ENCODE results near the gene BUB1B.
"Not testable (repeated sequence)": the region's sequence is repeated elsewhere in the genome, so short reads cannot be mapped to it uniquely, and the experiment has no call there.

BUB1B gene, protein sequence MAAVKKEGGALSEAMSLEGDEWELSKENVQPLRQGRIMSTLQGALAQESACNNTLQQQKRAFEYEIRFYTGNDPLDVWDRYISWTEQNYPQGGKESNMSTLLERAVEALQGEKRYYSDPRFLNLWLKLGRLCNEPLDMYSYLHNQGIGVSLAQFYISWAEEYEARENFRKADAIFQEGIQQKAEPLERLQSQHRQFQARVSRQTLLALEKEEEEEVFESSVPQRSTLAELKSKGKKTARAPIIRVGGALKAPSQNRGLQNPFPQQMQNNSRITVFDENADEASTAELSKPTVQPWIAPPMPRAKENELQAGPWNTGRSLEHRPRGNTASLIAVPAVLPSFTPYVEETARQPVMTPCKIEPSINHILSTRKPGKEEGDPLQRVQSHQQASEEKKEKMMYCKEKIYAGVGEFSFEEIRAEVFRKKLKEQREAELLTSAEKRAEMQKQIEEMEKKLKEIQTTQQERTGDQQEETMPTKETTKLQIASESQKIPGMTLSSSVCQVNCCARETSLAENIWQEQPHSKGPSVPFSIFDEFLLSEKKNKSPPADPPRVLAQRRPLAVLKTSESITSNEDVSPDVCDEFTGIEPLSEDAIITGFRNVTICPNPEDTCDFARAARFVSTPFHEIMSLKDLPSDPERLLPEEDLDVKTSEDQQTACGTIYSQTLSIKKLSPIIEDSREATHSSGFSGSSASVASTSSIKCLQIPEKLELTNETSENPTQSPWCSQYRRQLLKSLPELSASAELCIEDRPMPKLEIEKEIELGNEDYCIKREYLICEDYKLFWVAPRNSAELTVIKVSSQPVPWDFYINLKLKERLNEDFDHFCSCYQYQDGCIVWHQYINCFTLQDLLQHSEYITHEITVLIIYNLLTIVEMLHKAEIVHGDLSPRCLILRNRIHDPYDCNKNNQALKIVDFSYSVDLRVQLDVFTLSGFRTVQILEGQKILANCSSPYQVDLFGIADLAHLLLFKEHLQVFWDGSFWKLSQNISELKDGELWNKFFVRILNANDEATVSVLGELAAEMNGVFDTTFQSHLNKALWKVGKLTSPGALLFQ

DNA sequence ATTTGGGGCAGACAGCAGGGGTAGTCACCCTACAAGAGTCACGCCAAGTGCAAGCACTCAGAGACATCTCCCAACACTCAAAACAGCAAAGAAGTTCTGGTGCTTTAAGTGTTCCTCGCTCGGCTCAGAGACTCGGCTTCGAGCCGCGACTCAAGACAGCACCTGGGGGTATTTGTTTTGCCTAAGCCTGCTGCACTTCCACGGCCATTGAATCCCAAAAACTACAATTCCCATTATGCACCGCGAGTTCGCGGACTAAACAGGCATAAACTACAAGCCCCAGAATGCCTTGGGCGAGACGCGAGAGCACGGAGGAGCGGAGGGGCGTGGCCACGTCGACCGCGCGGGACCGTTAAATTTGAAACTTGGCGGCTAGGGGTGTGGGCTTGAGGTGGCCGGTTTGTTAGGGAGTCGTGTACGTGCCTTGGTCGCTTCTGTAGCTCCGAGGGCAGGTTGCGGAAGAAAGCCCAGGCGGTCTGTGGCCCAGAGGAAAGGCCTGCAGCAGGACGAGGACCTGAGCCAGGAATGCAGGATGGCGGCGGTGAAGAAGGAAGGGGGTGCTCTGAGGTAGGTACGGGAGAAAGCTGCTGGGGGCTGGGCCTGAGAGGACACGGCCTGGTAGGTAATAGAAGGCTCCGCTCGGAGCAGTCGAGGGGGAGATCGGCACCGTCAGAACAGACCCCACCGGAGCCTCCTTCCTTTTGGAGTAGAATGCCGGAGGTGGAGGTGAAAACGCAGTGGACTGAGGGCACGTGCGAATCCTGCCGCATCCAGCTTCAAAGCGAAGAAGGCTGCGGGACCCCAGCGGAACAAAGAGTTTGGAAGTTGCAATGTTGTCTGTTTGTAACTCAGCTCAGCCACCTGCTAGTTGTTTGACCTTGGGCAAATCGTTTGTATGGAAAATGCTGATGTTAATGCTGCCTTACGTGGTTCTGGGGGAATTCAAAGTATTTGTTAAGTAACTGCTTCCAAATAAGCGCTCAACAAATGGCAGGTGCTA, at the start of gene BUB1B:
Gene BUB1B (plus strand): TSS at position 381 of the 1,000 bp plus-strand sequence. CDS start 152 bp downstream, at position 533.
- DNase-seq: peak; percentile 72

DNA sequence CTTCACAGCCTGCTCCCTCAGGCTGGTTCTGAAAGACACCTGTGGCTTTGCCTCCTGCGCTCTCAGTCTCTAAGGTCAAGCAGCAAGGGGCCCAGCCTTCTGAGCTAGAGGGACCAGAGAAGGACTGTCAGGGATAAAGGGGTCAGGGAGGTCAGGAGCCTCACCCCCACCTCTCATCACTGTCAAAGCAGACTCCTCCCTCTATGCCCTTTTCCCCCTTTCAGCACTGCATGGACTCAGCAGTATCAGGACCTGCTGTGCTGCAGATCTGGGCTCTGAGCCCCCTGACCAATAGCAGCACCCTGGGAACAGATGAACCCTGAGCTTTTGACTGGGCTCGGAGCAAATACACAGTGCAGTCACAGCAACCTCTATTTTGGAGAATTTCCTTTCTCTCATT, 49.0 kb upstream of the BUB1B start:
- DNase-seq: no peak

DNA sequence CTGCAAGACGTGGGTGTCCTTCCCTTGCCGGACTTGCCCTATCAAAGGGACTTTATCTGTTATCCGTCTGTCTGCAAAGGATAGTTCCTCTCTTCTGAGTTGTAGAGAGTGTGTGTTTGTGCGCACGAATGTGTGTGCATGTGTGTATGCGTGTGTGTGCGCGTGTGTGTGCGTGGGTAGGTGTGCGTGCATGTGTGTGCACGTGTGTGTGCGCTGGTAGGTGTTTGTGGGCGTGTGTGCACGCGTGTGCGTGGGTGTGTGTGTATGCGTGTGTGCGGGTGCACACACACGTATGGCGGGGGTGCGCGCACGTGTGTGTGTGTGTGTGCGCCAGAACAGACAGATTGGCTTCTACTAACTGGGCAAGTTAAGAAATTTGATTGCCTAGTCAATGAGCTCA, 48.1 kb upstream of the BUB1B start:
- DNase-seq: no peak

DNA sequence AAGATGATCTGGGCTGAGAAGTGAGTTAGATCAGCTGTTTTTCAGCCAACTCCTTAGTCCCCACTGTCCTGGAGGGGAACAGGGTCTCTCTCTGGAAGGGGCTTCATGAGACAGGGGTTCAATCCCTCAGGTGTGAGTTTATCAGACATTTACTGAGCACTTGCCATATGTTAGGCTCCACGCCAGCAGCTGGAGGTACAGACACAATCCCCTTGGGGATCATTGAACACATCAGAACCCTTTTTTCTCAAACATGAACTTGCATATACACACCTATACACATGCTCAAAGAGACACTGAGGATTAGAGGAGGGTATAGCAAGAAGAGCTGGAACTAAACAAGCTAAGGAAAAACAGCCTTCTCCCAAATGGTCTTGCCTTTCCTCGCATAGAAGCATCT, 46.7 kb upstream of the BUB1B start:
- DNase-seq: no peak

DNA sequence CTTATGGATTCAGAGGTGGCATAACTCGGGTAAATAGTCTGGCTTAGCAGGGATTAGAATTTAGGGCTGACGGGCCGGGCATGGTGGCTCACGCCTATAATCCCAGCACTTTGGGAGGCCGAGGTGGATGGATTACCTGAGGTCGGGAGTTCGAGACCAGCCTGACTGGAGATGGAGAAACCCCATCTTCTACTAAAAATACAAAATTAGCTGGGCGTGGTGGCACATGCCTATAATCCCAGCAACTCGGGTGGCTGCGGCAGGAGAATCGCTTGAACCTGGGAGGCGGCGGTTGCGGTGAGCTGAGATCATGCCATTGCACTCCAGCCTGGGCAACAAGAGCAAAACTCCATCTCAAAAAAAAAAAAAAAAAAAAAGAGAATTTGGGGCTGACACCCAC, 45.8 kb upstream of the BUB1B start:
- not testable (repeated sequence) for DNase-seq

DNA sequence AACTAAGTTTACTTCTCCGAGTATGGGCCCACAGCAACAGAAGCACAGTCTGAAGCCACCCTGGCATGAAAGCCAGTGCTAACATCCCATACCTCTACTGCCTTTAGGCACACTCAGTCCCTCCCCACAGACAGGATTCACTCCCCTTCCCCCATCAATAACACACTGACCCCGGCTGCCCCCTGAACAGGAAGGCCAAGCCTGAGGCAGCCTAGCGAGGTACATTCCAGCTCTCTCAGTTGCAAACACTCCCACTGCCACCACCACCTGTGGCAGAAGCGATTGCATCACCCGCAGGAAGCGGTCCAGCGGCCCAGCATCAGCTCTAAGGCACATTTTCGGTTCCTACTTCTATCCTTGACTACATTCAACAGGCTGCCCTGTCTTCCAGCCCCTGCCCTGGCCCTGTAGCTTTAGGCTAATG, 45.2 kb upstream of the BUB1B start:
- no peak for DNase-seq

DNA sequence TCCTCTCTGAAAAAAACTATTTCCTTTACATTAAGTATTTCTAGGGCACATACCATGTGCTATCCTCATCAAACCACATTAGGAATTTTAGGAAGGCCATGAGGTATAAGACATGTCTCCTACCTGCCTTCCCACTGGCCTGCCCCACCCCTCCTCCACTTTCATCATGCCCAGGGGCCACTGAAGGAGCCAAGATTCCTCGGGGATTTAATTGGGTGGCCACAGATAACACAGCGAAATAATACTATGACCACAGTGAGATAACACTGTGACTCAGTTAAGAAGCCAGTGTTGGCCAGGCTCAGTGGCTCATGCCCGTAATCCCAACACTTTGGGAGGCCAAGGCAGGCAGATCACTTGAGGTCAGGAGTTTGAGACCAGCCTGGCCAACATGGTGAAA, 42.4 kb upstream of the BUB1B start:
- DNase-seq: no peak

DNA sequence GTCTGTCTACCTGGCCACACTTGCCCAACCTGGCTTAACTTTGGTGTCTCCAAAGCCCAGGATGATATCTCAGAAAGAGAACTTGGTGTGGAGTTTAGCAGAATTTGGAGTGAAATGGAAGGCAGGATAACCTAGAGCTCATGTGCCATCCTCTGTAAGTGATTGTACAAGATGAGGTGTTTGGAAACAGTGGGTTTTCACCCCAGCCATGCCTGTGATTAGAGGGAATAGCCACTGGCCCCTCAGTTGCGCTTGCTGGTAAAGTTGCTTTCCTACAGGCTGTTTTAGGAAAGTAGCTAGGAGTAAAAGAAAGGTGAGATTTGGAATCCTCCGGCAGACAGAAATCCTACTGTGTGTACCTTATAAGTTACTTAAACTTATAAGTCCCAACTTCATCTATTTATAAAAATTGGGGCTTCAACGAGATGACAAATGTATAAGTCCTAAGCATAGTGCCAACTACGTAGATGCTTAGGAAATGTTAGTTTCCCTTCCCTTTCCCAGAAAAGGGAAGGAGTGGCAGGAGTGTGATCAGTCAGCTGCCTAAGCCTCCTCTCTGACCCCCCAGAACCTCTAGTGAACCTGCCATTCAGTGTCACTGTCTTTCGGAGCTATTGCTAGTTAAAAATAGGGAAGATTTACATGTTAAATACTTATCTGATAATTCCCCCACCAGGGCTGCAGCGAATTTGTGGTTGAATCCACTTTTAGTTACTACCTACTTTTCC, 38.8 kb upstream of the BUB1B start:
- DNase-seq: no peak

DNA sequence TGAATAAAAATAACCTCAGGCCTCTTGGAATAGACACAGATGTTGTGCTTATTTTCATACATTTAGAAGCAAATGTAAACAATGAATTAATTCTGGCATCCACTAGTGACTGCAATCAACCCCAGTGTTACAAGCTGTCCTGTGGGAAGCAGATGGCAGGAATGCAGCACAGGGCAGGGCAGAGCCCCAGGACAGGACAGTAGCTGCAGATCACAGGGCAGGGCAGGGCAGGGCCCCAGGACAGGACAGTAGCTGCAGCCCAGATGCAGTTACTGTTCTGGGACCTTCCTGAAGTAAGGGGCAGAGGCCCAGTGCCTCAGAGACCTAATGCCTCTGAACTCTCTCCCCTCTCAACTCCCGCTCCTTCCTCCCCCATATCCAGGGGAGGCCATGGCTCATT, 37.9 kb upstream of the BUB1B start:
- not testable (repeated sequence) for DNase-seq

DNA sequence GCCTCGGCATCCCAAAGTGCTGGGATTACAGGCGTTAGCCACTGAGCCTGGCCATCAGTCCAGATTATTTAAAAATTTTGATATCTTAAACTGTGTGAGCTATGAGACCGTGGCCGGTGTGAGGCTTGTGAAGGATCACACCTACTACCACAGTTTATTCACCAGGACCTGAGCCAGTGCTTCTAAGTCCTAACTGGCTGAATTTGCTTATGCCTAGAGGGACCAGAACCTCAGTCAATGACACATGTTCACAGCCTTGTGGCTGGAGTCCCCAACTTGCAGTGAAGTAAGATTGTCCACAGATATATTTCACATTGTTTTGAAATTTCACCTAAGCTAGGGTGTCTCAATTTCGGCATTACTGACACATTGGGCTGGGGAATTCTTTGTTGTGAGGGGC, 37.0 kb upstream of the BUB1B start:
- DNase-seq: not testable (repeated sequence)

DNA sequence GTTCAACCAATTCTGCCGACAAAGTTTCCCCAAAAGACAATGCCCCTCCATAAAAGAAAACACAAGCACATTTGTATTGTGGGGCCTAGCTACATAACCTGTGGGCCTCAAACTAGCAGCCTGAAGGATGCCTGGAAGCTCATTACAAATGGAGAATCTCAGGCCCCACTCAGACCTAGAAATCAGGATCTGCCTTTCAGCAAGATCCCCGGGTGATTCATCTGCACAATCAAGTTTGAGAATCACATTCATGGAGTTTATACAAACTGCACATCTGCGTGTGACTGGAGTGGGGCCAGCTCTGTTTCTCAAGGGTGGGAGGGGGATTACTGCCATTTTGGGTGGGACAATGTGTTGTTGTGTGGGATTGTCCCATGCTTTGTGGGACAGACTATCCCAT, 36.5 kb upstream of the BUB1B start:
- DNase-seq: not testable (repeated sequence)

DNA sequence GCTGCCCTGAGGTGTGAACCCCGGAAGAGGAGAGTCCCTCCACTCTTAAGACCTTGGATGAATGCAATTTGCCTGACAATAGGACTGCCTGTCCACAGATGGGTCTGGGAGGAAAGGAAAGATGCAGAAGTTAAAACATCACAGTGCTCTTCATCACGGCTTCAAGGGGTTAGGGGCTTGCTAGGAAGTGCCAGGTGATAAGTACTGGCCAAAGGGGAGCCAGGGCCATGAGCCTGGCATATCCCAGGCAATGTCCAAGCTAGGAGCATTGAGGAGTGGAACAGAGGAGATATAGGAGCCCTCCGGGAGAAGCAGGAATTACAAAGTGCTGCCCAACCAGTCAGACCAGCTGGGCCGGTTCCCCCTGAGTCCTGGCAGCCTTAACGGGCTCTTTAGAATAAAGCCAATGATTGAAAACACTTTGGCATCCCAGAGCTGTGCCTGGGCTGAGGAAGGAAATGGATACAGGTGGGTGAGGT, 36.0 kb upstream of the BUB1B start:
- DNase-seq: not testable (repeated sequence)

DNA sequence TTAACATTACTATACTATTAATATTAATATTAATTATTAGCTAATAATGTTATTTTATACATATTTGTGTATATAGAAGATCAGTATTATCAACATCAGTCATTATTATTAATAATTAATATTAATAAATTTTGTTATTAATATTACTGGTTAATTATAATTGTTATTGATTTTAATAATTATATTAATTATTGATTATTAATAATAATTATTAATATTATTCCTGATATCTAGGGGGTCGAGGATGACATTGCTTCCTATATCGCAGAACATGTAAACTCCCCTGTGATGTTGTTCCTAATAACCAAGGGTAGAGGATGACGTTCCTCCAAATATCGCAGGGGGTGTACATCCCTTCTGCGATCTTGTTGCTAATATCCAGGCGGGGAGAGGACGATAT, 34.9 kb upstream of the BUB1B start:
- DNase-seq: no peak

DNA sequence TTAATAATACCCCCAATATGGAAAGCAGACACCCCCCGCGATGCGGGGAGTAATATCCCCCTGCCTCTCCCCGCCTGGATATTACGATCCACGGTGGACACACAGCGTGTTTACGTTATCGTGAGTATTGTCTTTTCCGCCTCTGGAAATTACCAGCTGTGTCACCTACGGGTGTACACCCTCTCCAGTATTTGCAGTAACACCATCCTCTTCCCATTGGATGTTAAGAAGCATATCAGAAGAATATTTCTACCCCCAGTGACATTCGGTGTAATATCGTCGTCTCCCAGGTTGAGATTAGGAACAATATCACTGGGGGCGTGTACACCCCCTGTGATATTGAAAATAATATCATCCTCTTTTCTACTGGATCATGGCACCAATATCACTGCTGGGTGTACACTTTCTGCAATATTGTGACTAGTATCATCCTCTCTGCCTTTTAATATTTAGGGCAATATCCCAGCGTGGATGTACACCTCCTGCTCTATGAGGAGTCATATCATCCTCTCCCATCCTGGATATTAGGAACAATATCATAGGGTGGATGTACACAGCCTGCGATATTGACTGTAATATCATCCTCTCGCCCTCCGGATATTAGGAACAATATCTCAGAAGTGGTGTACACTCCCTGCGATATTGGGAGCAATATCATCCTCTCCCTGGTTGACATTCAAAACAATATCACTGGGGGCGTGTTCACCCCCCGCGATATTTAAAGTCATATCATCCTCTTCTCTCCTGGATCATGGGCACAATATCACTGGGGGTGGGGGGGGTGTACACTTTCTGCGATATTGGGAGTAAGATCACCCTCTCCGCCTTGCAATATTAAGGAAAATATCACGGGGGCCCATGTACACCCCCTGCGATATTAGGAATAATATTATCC, 31.9 kb upstream of the BUB1B start:
- no peak for DNase-seq

DNA sequence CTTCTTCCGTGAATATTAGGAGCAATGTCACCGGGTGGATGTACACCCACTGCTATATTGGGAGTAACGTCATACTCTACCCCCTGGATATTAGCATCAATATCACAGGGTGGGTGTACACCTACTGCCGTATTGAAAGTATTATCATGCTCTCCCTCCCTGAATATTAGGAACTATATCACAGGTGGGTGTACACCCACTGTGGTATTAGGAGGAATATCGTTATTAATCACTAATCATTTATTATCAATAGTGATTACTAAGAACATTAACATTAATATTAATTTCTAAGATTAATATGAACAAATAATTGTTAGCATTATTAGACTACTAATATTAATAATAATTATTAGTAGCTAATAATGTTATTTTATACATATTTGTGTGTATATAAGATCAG, 30.8 kb upstream of the BUB1B start:
- no peak for DNase-seq

DNA sequence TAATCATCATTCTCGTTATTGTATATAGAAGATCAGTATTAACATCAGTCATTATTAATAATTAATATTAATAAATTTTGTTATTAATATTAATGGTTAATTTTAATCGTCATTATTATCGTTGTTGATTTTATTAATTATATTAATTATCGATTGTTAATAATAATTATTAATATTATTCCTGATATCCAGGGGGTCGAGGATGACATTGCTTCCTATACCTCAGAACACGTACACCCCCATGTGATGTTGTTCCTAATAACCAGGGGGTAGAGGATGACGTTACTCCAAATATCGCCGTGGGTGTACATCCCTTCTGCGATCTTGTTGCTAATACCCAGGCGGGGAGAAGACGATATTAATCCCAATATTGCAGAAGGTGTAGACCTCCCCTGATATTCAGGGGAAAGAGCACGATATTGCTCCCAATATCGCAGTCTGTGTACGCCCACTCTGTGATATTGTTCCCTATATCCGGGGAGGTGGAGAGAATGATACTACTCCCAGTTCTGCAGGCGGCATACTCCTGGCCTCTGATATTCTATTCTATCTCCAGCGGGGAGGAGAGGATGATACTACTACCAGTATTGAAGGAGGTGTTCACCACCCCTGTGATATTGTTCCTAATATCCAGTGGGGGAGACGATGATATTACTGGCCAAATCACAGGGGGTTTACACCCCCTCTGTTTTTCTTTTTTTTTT, 29.9 kb upstream of the BUB1B start:
- DNase-seq: no peak

DNA sequence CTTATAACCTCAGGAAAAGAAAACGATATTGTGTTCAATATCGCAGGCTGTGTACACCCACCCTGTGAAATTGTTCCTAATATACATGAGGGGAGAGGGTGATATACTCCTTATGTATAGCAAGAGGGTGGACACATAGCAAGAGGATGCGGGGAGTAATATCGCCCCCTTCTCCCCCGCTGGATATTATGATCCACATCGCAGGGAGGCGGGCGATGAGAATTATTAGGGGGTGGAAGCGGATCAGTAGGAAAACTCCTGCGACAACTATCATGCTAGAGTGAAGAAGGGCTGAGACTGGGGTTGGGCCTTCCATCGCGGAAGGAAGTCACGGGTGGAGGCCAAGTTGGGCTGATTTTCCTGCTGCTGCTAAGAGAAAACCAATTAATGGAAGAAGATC, 27.3 kb upstream of the BUB1B start:
- no peak for DNase-seq

DNA sequence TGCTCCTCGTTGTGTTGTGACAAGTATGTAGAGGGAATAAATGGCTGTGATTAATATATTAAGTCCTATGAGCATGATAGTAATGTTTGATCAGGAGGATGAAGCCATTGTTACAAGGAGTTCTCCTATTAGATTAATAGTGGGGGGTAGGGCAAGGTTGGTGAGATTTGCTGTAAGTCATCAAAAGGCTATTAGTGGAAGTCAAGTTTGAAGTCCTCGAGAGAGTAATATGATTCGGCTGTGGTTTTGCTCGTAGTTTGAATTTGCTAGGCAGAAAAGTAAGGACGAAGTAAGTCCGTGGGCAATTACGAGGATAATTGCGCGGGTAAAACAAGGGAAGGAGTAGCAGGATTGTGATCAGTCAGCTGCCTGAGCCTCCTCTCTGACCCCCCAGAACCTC, 26.0 kb upstream of the BUB1B start:
- DNase-seq: no peak

DNA sequence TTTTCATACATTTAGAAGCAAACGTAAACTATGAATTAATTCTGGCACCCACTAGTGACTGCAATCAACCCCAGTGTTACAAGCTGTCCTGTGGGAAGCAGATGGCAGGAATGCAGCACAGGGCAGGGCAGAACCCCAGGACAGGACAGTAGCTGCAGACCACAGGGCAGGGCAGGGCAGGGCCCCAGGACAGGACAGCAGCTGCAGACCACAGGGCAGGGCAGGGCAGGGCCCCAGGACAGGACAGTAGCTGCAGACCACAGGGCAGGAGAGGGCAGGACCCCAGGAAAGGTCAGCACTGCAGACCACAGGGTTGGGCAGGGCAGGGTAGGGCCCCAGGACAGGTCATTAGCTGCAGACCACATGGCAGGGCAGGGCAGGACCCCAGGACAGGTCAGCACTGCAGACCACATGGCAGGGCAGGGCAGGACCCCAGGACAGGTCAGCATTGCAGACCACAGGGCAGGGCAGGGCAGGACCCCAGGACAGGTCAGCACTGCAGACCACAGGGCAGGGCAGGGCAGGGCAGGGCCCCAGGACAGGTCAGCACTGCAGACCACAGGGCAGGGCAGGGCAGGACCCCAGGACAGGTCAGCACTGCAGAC, 24.9 kb upstream of the BUB1B start:
- DNase-seq: not testable (repeated sequence)
